GM18520 (cell line): Measurements from ENCODE around the gene OLR1.
"Not testable (repeated sequence)": the region's sequence is repeated elsewhere in the genome, so short reads cannot be mapped to it uniquely, and the experiment has no call there.

ENCODE experiments used
- ATAC-seq: cut with Tn5 transposase; IDR thresholded peaks from one replicate; pipeline ENCODE4 v1.9.1; 2021; ENCODE audit not compliant: unreplicated experiment

OLR1 gene

GRCh38 chr12:10171973-10172728 lies at the start of gene OLR1:
OLR1 (minus strand) TSS chr12:10172132; CDS start chr12:10172077, 55 bp downstream.
- ATAC-seq, result no peak

GRCh38 chr12:10220398-10221077 lies 48.6 kb upstream of the OLR1 start:
- no peak for ATAC-seq

GRCh38 chr12:10218021-10218420 lies 46.1 kb upstream of the OLR1 start:
- no peak for ATAC-seq

GRCh38 chr12:10215946-10216345 lies 44.0 kb upstream of the OLR1 start:
- not testable (repeated sequence) for ATAC-seq

- ATAC-seq, result no peak
These were observed 43.5 kb upstream of the OLR1 start for GRCh38 chr12:10215436-10215835.

- ATAC-seq, result no peak
These were observed 42.9 kb upstream of the OLR1 start for GRCh38 chr12:10214895-10215267.

GRCh38 chr12:10214136-10214894 lies 42.4 kb upstream of the OLR1 start:
- no peak for ATAC-seq

GRCh38 chr12:10213168-10214135 lies 41.5 kb upstream of the OLR1 start:
- peak; percentile 50 for ATAC-seq

- ATAC-seq, result no peak
These were observed 40.8 kb upstream of the OLR1 start, which contains the start of gene GABARAPL1 for GRCh38 chr12:10212739-10213131. GABARAPL1 (plus strand) TSS chr12:10212877; CDS start chr12:10213130, 253 bp downstream.

GRCh38 chr12:10211940-10212738 lies 40.2 kb upstream of the OLR1 start:
- ATAC-seq, result peak; percentile 68

- ATAC-seq, result no peak
These were observed 39.4 kb upstream of the OLR1 start for GRCh38 chr12:10211101-10211939.

GRCh38 chr12:10210225-10210624 lies 38.3 kb upstream of the OLR1 start:
- no peak for ATAC-seq

GRCh38 chr12:10207136-10207535 lies 35.2 kb upstream of the OLR1 start:
- ATAC-seq, result no peak

- ATAC-seq, result no peak
These were observed 33.4 kb upstream of the OLR1 start for GRCh38 chr12:10205220-10205807.

GRCh38 chr12:10204495-10204894 lies 32.6 kb upstream of the OLR1 start:
- ATAC-seq, result not testable (repeated sequence)

GRCh38 chr12:10197879-10198278 lies 25.9 kb upstream of the OLR1 start:
- no peak for ATAC-seq

- ATAC-seq, result peak; percentile 46
These were observed 24.3 kb upstream of the OLR1 start for GRCh38 chr12:10196210-10196609.

- no peak for ATAC-seq
These were observed 22.3 kb upstream of the OLR1 start for GRCh38 chr12:10194160-10194670.
